Epithelial cell of esophagus (primary cell): ENCODE measurements around the gene ZNF777.

Experiments used
- DNase-seq: peaks from one replicate; pipeline ENCODE4 v3.0.0; 2010; ENCODE audit warnings: low read depth
- H3K4me3 ChIP-seq: 2 replicates; pipeline ENCODE4 v1.5.1; 2011; ENCODE audit warnings: mild to moderate bottlenecking, low read length, control low read depth
- CTCF ChIP-seq: IDR thresholded peaks from 2 replicates; pipeline ENCODE4 v1.5.1; 2011; ENCODE audit warnings: low read depth, mild to moderate bottlenecking, low read length, control low read depth, inconsistent platforms; ENCODE audit not compliant: insufficient read depth; ENCODE audit errors: missing control alignments

The ZNF777 gene

GRCh38 chr7:149468208-149468607, 7.3 kb upstream of the ZNF777 start:
- DNase-seq: peak; percentile 55
- H3K4me3 ChIP-seq: no peak overlapping the region
- TF ChIP-seq CTCF: peak; percentile 4

- TF ChIP-seq CTCF: no peak
- no peak for DNase-seq
- no peak overlapping the region for H3K4me3 ChIP-seq
Measured at GRCh38 chr7:149467321-149467859, 6.5 kb upstream of the ZNF777 start.

- no peak for DNase-seq
- no peak overlapping the region for H3K4me3 ChIP-seq
- no peak for TF ChIP-seq CTCF
Measured at GRCh38 chr7:149466364-149466763, 5.5 kb upstream of the ZNF777 start.

GRCh38 chr7:149463500-149464161, 2.8 kb upstream of the ZNF777 start:
- TF ChIP-seq CTCF: no peak
- no peak for DNase-seq
- no peak overlapping the region for H3K4me3 ChIP-seq

- TF ChIP-seq CTCF: no peak
- H3K4me3 ChIP-seq: no peak overlapping the region
- DNase-seq: no peak
Measured at GRCh38 chr7:149462101-149462520, 1.2 kb upstream of the ZNF777 start.

GRCh38 chr7:149459540-149460452, 1.1 kb downstream of the ZNF777 start:
- TF ChIP-seq CTCF: no peak
- DNase-seq: peak; percentile 14
- H3K4me3 ChIP-seq: peak overlapping the region; percentile 56
